ENCODE results near the gene IPMK. TPM values are rescaled to one million over a fixed set of nuclear protein-coding genes. Genes with fewer than 3 reads are reported as not detected.
"Not testable (repeated sequence)": the region's sequence is repeated elsewhere in the genome, so short reads cannot be mapped to it uniquely, and the experiment has no call there.

Gene IPMK
- total RNA-seq, 1 donor from 2014 or later: 6.8 TPM

- TF ChIP-seq, protein P1, sequence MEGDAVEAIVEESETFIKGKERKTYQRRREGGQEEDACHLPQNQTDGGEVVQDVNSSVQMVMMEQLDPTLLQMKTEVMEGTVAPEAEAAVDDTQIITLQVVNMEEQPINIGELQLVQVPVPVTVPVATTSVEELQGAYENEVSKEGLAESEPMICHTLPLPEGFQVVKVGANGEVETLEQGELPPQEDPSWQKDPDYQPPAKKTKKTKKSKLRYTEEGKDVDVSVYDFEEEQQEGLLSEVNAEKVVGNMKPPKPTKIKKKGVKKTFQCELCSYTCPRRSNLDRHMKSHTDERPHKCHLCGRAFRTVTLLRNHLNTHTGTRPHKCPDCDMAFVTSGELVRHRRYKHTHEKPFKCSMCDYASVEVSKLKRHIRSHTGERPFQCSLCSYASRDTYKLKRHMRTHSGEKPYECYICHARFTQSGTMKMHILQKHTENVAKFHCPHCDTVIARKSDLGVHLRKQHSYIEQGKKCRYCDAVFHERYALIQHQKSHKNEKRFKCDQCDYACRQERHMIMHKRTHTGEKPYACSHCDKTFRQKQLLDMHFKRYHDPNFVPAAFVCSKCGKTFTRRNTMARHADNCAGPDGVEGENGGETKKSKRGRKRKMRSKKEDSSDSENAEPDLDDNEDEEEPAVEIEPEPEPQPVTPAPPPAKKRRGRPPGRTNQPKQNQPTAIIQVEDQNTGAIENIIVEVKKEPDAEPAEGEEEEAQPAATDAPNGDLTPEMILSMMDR (IDR thresholded peaks at IDR 0.05; ENCODE audit: insufficient read depth, low read depth, low read length): no peak
- no peak for TF ChIP-seq EZH2 (IDR thresholded peaks at IDR 0.05; ENCODE audit: insufficient read depth, low read length)
- Mint-ChIP-seq H3K4me3 (ENCODE audit: unreplicated experiment) (no peak overlapping the region), H3K27ac (ENCODE audit: unreplicated experiment) (peak overlapping the region; percentile 16), H3K9me3 (ENCODE audit: unreplicated experiment) (no peaks in the 10 kb centered on the region), H3K36me3 (ENCODE audit: low read depth, unreplicated experiment) (peaks cover 26% of the 10 kb centered on the region), H3K27me3 (ENCODE audit: low read depth, unreplicated experiment) (no peaks in the 10 kb centered on the region), H3K4me1 (ENCODE audit: low read depth, unreplicated experiment) (peaks cover 38% of the 10 kb centered on the region)
- H3K4me2 ChIP-seq (ENCODE audit: low read length): peak overlapping the region; percentile 70
- peaks cover 37% of the 10 kb centered on the region for H3K4me1 ChIP-seq (ENCODE audit: insufficient read depth, low read length)
- H3K27ac ChIP-seq (ENCODE audit: low read depth, low read length): peak overlapping the region; percentile 80
- H3K9me3 ChIP-seq (ENCODE audit: insufficient read depth, low read depth, low read length): no peaks in the 10 kb centered on the region
- peaks cover 25% of the 10 kb centered on the region for H3K79me2 ChIP-seq (ENCODE audit: insufficient read depth, low read length)
- no peak overlapping the region for H3K4me3 ChIP-seq (ENCODE audit: insufficient read depth, low read depth, low read length)
- FAIRE-seq (no peak), DNase-seq (ENCODE audit: low read depth) (no peak)
- H4K20me1 ChIP-seq (ENCODE audit: insufficient read depth, low read length): no peaks in the 10 kb centered on the region
- no peak overlapping the region for H2AFZ ChIP-seq (ENCODE audit: low read depth, low read length)
- no peaks in the 10 kb centered on the region for H3K27me3 ChIP-seq (ENCODE audit: insufficient read depth, low read length)
- H3K36me3 ChIP-seq (ENCODE audit: insufficient read depth, low read length): no peaks in the 10 kb centered on the region
- H3K9ac ChIP-seq (ENCODE audit: low read length): peak overlapping the region; percentile 62
Measured at GRCh38 chr10:58239561-58240169, 28.0 kb downstream of the IPMK start.

DNA sequence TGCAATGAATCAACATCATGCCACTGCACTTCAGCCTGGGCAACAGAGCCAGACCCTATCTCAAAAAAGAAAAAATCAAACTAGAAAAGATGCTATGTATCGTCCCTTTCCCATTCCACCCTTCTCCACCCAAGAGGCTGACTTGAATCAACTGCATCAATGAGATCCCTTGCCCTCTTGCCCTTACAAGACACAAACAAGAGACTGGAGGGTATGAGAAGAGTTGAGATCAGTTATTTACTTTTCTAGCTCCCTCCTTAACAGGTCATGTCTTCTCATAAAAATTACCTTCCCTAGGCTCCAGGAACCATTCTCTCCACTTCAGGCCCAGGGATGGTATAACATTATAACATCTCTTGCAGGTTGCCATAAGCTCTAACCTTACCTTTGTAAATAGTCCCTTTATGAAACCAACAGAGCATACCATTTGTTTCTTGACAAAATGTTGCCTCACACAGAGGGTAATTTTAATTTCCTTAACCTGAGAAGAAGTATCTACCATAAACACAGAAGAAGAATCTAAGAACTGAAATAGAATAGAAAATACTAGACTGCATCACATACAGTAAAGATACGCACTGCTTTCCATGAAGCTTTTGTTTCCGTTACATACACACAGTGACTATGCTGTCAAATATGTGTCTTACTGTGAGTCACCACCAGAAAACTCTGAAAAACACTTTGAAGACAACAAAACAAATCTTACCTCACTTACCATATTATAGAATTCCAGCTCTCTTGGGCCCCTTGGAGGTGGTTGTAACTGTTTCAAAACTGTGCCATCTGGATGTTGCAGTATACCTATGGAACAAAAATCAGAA, 30.5 kb downstream of the IPMK start:
- Histone ChIP-seq H3K79me2 (ENCODE audit: insufficient read depth, low read length) (peaks cover 22% of the 10 kb centered on the region), H3K27me3 (ENCODE audit: insufficient read depth, low read length) (no peaks in the 10 kb centered on the region), H3K4me2 (ENCODE audit: low read length) (peak overlapping the region; percentile 73), H3K4me3 (ENCODE audit: insufficient read depth, low read depth, low read length) (no peak overlapping the region), H2AFZ (ENCODE audit: low read depth, low read length) (no peak overlapping the region), H3K27ac (ENCODE audit: low read depth, low read length) (peak overlapping the region; percentile 87), H3K9me3 (ENCODE audit: insufficient read depth, low read depth, low read length) (no peaks in the 10 kb centered on the region), H3K36me3 (ENCODE audit: insufficient read depth, low read length) (no peaks in the 10 kb centered on the region), H3K4me1 (ENCODE audit: insufficient read depth, low read length) (peaks cover 37% of the 10 kb centered on the region), H3K9ac (ENCODE audit: low read length) (peak overlapping the region; percentile 52), H4K20me1 (ENCODE audit: insufficient read depth, low read length) (no peaks in the 10 kb centered on the region)
- Mint-ChIP-seq H3K4me3 (ENCODE audit: unreplicated experiment) (no peak overlapping the region), H3K27me3 (ENCODE audit: low read depth, unreplicated experiment) (no peaks in the 10 kb centered on the region), H3K27ac (ENCODE audit: unreplicated experiment) (peak overlapping the region; percentile 95), H3K36me3 (ENCODE audit: low read depth, unreplicated experiment) (peaks cover 30% of the 10 kb centered on the region), H3K9me3 (ENCODE audit: unreplicated experiment) (peaks cover 4% of the 10 kb centered on the region), H3K4me1 (ENCODE audit: low read depth, unreplicated experiment) (peaks cover 38% of the 10 kb centered on the region)
- peak; percentile 95 for DNase-seq (ENCODE audit: low read depth)
- TF ChIP-seq, protein P1 (IDR thresholded peaks at IDR 0.05; ENCODE audit: insufficient read depth, low read depth, low read length): no peak
- TF ChIP-seq EZH2 (IDR thresholded peaks at IDR 0.05; ENCODE audit: insufficient read depth, low read length): no peak
- peak; percentile 91 for FAIRE-seq

DNA sequence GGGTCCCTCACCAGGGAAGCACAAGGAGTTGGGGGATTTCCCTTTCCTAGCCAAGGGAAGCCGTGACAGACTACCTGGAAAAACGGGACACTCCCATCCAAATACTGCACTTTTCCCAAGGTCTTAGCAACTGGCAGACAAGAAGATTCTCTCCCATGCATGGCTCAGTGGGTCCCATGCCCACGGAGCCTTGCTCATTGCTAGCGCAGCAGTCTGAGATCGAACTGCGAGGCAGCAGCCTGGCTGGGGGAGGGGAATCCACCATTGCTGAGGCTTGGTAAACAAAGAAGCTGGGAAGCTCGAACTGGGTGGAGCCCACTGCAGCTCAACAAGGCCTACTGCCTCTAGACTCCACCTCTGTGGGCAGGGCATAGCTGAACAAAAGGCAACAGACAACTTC, 37.8 kb downstream of the IPMK start:
- FAIRE-seq; H3K27me3 ChIP-seq (ENCODE audit: insufficient read depth, low read length); H3K36me3 ChIP-seq (ENCODE audit: insufficient read depth, low read length); H3K27ac Mint-ChIP-seq (ENCODE audit: unreplicated experiment); H3K4me3 Mint-ChIP-seq (ENCODE audit: unreplicated experiment); H3K4me1 Mint-ChIP-seq (ENCODE audit: low read depth, unreplicated experiment); H3K9ac ChIP-seq (ENCODE audit: low read length); H2AFZ ChIP-seq (ENCODE audit: low read depth, low read length); H3K4me2 ChIP-seq (ENCODE audit: low read length); H3K4me3 ChIP-seq (ENCODE audit: insufficient read depth, low read depth, low read length); DNase-seq (ENCODE audit: low read depth); H3K27ac ChIP-seq (ENCODE audit: low read depth, low read length); H3K9me3 Mint-ChIP-seq (ENCODE audit: unreplicated experiment); H3K27me3 Mint-ChIP-seq (ENCODE audit: low read depth, unreplicated experiment); H3K4me1 ChIP-seq (ENCODE audit: insufficient read depth, low read length); H4K20me1 ChIP-seq (ENCODE audit: insufficient read depth, low read length); H3K9me3 ChIP-seq (ENCODE audit: insufficient read depth, low read depth, low read length); H3K79me2 ChIP-seq (ENCODE audit: insufficient read depth, low read length): not testable (repeated sequence)
- peaks cover 34% of the 10 kb centered on the region for H3K36me3 Mint-ChIP-seq (ENCODE audit: low read depth, unreplicated experiment)
